Central memory CD8-positive, alpha-beta T cell (primary cell): Measurements from ENCODE around the gene MEX3A.

Experiments used
- ATAC-seq: fragments of 150-1000 bp; cut with Tn5 transposase; replicated peaks from 2 replicates; pipeline ENCODE4 v1.10.0; 2022; ENCODE audit warnings: mild to moderate bottlenecking, moderate FRiP score, moderate number of reproducible peaks; ENCODE audit not compliant: poor library complexity, severe bottlenecking; ENCODE audit errors: extremely low read depth
- DNase-seq, 2 donors: peaks; one replicate each; pipeline ENCODE4 v3.0.0; 2021; ENCODE audit warnings: low spot score in 2 of 2
- H3K27ac Mint-ChIP-seq: one replicate; pipeline ENCODE4 v1.8.0; 2022; ENCODE audit warnings: low read depth, mild to moderate bottlenecking, moderate library complexity, mixed read lengths
- H3K27me3 Mint-ChIP-seq: one replicate; pipeline ENCODE4 v1.8.0; 2022; ENCODE audit warnings: mixed read lengths
- H3K36me3 Mint-ChIP-seq: one replicate; pipeline ENCODE4 v1.8.0; 2022; ENCODE audit warnings: mild to moderate bottlenecking, moderate library complexity, mixed read lengths; ENCODE audit not compliant: insufficient read depth
- H3K4me1 Mint-ChIP-seq: one replicate; pipeline ENCODE4 v1.8.0; 2022; ENCODE audit warnings: mixed read lengths
- H3K4me3 Mint-ChIP-seq: one replicate; pipeline ENCODE4 v1.8.0; 2022; ENCODE audit warnings: mild to moderate bottlenecking, moderate library complexity, mixed read lengths
- H3K9me3 Mint-ChIP-seq: one replicate; pipeline ENCODE4 v1.8.0; 2022; ENCODE audit warnings: mixed read lengths

Gene MEX3A

DNA sequence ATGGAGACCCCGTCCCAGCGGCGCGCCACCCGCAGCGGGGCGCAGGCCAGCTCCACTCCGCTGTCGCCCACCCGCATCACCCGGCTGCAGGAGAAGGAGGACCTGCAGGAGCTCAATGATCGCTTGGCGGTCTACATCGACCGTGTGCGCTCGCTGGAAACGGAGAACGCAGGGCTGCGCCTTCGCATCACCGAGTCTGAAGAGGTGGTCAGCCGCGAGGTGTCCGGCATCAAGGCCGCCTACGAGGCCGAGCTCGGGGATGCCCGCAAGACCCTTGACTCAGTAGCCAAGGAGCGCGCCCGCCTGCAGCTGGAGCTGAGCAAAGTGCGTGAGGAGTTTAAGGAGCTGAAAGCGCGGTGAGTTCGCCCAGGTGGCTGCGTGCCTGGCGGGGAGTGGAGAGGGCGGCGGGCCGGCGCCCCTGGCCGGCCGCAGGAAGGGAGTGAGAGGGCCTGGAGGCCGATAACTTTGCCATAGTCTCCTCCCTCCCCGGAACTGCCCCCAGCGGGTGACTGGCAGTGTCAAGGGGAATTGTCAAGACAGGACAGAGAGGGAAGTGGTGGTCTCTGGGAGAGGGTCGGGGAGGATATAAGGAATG, 32.8 kb upstream of the MEX3A start:
- DNase-seq (no peak), ATAC-seq (no peak)
- H3K4me3 Mint-ChIP-seq = peak overlapping the region; percentile 95
- peaks cover 32% of the 10 kb centered on the region for H3K36me3 Mint-ChIP-seq
- no peaks in the 10 kb centered on the region for H3K27me3 Mint-ChIP-seq
- peaks cover 42% of the 10 kb centered on the region for H3K4me1 Mint-ChIP-seq
- H3K27ac Mint-ChIP-seq = peak overlapping the region; percentile 95
- no peaks in the 10 kb centered on the region for H3K9me3 Mint-ChIP-seq

- Mint-ChIP-seq H3K4me1 (peaks cover 36% of the 10 kb centered on the region), H3K27ac (peak within 1 kb of the TSS; percentile 95), H3K36me3 (peaks cover 27% of the 10 kb centered on the region), H3K9me3 (no peaks in the 10 kb centered on the region), H3K27me3 (no peaks in the 10 kb centered on the region), H3K4me3 (peak within 1 kb of the TSS; percentile 95)
- DNase-seq (peak in 1 of 2 donors; percentile 68), ATAC-seq (peak; percentile 78)
Measured at GRCh38 chr1:156114101-156114918, 32.0 kb upstream of the MEX3A start, which contains the start of gene LMNA. LMNA (plus strand) TSS chr1:156114711; CDS start chr1:156114919, 208 bp downstream.

DNA sequence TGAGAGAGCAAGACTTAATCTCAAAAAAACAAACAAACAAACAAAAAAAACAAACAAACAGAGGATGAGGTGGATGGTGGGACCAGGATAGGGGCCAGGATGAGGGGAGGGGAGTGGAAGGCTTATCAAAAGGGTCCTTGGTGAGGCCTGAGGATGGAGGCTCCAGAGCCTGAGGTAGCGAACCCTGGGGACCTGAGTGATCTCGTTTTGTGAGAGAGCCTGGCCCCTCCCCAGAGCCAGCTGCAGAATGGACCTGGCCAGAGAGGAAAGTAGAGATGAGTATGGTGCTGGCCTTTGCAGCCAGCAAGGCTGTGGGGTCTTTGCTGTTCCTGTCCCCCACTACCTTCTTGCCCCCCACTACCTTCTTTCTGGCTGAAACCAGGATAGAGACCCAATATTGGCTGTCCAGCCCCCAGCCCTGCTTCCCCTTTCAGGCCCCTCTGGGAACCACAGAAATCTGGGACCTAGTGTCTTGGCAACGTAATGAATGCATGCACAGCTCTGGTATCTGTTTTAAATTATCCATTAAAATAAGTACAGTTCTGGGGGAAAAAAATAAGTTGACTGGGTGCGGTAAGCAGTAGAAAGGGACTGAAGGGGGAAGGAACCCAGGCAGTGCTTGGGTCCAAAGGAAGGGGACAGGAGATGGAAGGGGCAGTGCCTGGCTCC, 31.2 kb upstream of the MEX3A start:
- ATAC-seq (no peak), DNase-seq (no peak)
- no peaks in the 10 kb centered on the region for H3K27me3 Mint-ChIP-seq
- H3K4me1 Mint-ChIP-seq = peaks cover 34% of the 10 kb centered on the region
- peaks cover 23% of the 10 kb centered on the region for H3K36me3 Mint-ChIP-seq
- H3K27ac Mint-ChIP-seq = peak overlapping the region; percentile 95
- H3K4me3 Mint-ChIP-seq = peak overlapping the region; percentile 95
- no peaks in the 10 kb centered on the region for H3K9me3 Mint-ChIP-seq

DNA sequence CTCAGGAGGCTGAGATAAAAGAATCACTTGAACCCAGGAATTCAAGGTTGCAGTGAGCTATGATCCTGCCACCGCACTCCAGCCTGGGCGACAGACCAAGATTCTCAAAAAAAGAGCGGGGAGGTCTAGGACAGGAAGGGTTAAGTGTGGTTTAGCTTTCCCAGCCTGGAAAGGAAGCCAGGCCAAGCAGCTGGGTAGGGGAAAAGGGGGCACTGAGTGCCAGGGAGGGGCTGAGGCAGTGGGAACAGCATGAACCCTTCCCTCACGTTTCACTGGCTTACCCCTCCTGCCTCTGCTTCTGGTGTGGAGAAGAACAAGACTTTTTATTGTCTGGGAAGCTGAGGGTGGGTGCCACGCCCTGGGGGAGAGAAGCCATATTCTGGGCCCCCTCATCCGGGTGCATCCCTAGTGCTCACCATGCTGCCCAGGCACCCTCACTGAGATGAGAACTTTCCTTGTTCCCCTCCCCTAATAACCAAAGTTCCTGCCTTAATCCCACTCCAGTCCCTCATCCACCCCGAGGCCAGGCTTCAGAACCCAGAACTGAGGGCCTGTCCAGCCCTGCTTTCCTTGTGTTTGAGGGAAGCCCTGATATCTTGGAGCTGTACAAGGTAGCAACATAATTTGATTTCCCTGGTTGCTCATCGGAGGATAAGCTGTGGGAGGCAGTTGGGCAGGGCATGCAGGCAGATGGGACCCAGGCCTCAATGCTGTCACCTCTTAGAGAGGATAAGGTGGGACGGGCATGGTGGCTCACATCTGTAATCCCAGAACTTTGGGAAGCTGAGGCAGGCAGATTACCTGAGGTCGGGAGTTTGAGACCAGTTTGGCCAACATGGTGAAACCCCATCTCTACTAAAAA, 30.2 kb upstream of the MEX3A start:
- ATAC-seq (no peak), DNase-seq (no peak)
- Mint-ChIP-seq H3K27ac (peak overlapping the region; percentile 95), H3K27me3 (no peaks in the 10 kb centered on the region), H3K4me1 (peaks cover 29% of the 10 kb centered on the region), H3K36me3 (peaks cover 17% of the 10 kb centered on the region), H3K4me3 (no peak overlapping the region), H3K9me3 (no peaks in the 10 kb centered on the region)

GRCh38 chr1:156111355-156111962, 29.2 kb upstream of the MEX3A start:
- ATAC-seq (no peak), DNase-seq (no peak)
- Mint-ChIP-seq H3K4me3 (no peak overlapping the region), H3K27me3 (no peaks in the 10 kb centered on the region), H3K9me3 (no peaks in the 10 kb centered on the region), H3K27ac (peak overlapping the region; percentile 57), H3K36me3 (peaks cover 17% of the 10 kb centered on the region), H3K4me1 (peaks cover 32% of the 10 kb centered on the region)

- Mint-ChIP-seq H3K27ac (no peak overlapping the region), H3K27me3 (no peaks in the 10 kb centered on the region), H3K4me1 (peaks cover 34% of the 10 kb centered on the region), H3K36me3 (peaks cover 24% of the 10 kb centered on the region), H3K4me3 (no peak overlapping the region), H3K9me3 (no peaks in the 10 kb centered on the region)
- DNase-seq = no peak
- ATAC-seq = no peak
Measured at GRCh38 chr1:156110252-156110651, 28.0 kb upstream of the MEX3A start.

GRCh38 chr1:156108664-156109241, 26.5 kb upstream of the MEX3A start:
- Mint-ChIP-seq H3K27me3 (no peaks in the 10 kb centered on the region), H3K4me1 (peaks cover 30% of the 10 kb centered on the region), H3K4me3 (no peak overlapping the region), H3K27ac (peak overlapping the region; percentile 98), H3K36me3 (peaks cover 21% of the 10 kb centered on the region), H3K9me3 (no peaks in the 10 kb centered on the region)
- DNase-seq = no peak
- ATAC-seq = no peak

DNA sequence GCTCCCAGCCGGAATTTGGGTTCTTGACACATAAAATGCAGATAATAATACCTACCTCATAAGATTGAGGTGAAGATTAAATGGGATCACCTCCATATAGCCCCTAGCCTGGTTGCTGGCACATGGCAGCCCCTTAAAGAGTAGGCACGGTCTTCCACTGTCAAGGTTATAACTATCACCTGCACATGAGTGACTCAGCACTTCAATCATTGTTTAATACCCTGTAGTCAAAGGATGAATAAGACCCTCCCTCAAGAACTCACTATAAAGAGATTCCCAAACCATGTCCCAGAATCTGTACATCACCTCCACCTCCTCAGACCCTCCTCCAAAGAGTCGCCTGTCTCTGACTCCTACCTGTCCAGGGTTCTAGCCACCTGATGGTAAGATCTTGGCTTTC, 25.8 kb upstream of the MEX3A start:
- H3K27me3 Mint-ChIP-seq = no peaks in the 10 kb centered on the region
- peak overlapping the region; percentile 98 for H3K27ac Mint-ChIP-seq
- no peak for ATAC-seq
- H3K4me1 Mint-ChIP-seq = peaks cover 34% of the 10 kb centered on the region
- peaks cover 21% of the 10 kb centered on the region for H3K36me3 Mint-ChIP-seq
- no peak for DNase-seq
- no peaks in the 10 kb centered on the region for H3K9me3 Mint-ChIP-seq
- H3K4me3 Mint-ChIP-seq = no peak overlapping the region

- peak overlapping the region; percentile 98 for H3K27ac Mint-ChIP-seq
- peaks cover 22% of the 10 kb centered on the region for H3K36me3 Mint-ChIP-seq
- no peak for DNase-seq
- peak; percentile 12 for ATAC-seq
- no peaks in the 10 kb centered on the region for H3K9me3 Mint-ChIP-seq
- peak overlapping the region; percentile 68 for H3K4me3 Mint-ChIP-seq
- H3K27me3 Mint-ChIP-seq = no peaks in the 10 kb centered on the region
- H3K4me1 Mint-ChIP-seq = peaks cover 37% of the 10 kb centered on the region
Measured at GRCh38 chr1:156106624-156107488, 24.6 kb upstream of the MEX3A start.

DNA sequence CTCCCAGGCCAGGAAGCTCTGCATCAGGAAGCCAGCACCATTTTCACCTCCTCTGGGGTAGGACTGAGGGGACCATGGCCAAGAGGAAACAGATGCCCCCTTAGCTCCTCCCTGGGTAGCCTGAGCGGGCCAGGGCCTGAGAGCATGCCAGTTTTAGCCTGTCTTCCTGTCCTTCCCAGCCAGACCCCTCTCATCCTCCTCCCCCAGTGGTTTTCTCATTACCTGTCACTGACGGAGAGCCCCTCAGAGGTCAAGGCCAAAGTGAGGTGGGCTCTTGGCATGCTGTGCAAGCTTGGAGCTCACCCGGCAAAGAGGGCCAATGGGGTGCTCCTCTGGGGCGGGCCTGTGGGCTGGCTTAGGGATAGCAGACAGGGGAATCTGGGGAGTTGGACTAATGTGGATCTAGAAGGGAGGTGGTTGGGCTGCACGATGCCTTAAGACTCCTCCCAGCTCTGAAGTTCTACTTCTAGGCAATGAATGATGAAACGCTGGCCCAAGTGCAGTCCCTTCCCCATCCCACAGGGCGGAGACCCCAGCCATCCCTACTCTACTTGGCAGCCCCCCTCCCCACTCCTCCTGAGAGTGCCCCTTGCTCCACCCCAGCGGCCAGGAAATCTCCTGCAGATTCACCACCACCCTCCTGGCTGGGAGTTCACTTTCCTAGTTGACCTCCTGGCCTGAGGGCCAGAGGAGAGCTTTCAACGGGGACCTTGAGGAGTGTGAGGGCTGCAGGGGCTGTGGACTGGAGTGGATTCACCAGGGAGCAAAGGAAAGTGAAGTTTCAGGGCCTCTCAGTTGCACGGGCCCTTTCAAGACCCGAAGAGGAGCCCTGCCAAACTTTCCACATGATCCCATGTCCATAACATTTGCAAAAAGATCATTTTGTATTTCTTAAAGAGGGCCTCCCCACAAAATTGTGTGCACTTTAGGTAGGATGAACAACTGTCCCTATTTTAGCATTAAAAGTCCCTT, 22.9 kb upstream of the MEX3A start:
- Mint-ChIP-seq H3K4me3 (peak overlapping the region; percentile 68), H3K27me3 (no peaks in the 10 kb centered on the region), H3K9me3 (no peaks in the 10 kb centered on the region), H3K36me3 (peaks cover 26% of the 10 kb centered on the region), H3K4me1 (peaks cover 44% of the 10 kb centered on the region), H3K27ac (peak overlapping the region; percentile 98)
- DNase-seq (no peak), ATAC-seq (no peak)
